ENCODE data around the gene PUS1.

The PUS1 gene

GRCh38 chr12:131903270-131904255 lies 25.5 kb upstream of the PUS1 start:
- FAIRE-seq, result no peak

GRCh38 chr12:131904346-131904745 lies 24.7 kb upstream of the PUS1 start:
- no peak for FAIRE-seq

- no peak for FAIRE-seq
These were observed 23.9 kb upstream of the PUS1 start for GRCh38 chr12:131905081-131905629.

GRCh38 chr12:131905630-131906091 lies 23.4 kb upstream of the PUS1 start:
- FAIRE-seq, result no peak

- FAIRE-seq, result no peak
These were observed 21.5 kb upstream of the PUS1 start for GRCh38 chr12:131907379-131908091.

GRCh38 chr12:131908092-131909080 lies 20.7 kb upstream of the PUS1 start:
- FAIRE-seq, result no peak

GRCh38 chr12:131909081-131909751 lies 19.9 kb upstream of the PUS1 start:
- FAIRE-seq, result no peak

GRCh38 chr12:131909752-131910219 lies 19.3 kb upstream of the PUS1 start:
- FAIRE-seq, result no peak

GRCh38 chr12:131910302-131911027 lies 18.6 kb upstream of the PUS1 start:
- no peak for FAIRE-seq

- no peak for FAIRE-seq
These were observed 17.9 kb upstream of the PUS1 start for GRCh38 chr12:131911028-131911650.

GRCh38 chr12:131911851-131912477 lies 17.1 kb upstream of the PUS1 start:
- FAIRE-seq, result no peak

- FAIRE-seq, result no peak
These were observed 16.4 kb upstream of the PUS1 start for GRCh38 chr12:131912518-131913274.

- no peak for FAIRE-seq
These were observed 15.4 kb upstream of the PUS1 start for GRCh38 chr12:131913666-131914065.

GRCh38 chr12:131914179-131914702 lies 14.8 kb upstream of the PUS1 start:
- FAIRE-seq, result no peak

- no peak for FAIRE-seq
These were observed 13.9 kb upstream of the PUS1 start for GRCh38 chr12:131915000-131915689.

GRCh38 chr12:131915823-131916222 lies 13.3 kb upstream of the PUS1 start:
- FAIRE-seq, result no peak

GRCh38 chr12:131916306-131917138 lies 12.6 kb upstream of the PUS1 start:
- FAIRE-seq, result no peak

All from TTC549 (cell line).